HG02678 (cell line): Measurements from ENCODE around the gene LBHD1.
"Not testable (repeated sequence)": the region's sequence is repeated elsewhere in the genome, so short reads cannot be mapped to it uniquely, and the experiment has no call there.

Experiments
- ATAC-seq: cut with Tn5 transposase; IDR thresholded peaks from one replicate; pipeline ENCODE4 v1.9.1; 2021; ENCODE audit warnings: mild to moderate bottlenecking, moderate library complexity; ENCODE audit not compliant: unreplicated experiment

Gene LBHD1

DNA sequence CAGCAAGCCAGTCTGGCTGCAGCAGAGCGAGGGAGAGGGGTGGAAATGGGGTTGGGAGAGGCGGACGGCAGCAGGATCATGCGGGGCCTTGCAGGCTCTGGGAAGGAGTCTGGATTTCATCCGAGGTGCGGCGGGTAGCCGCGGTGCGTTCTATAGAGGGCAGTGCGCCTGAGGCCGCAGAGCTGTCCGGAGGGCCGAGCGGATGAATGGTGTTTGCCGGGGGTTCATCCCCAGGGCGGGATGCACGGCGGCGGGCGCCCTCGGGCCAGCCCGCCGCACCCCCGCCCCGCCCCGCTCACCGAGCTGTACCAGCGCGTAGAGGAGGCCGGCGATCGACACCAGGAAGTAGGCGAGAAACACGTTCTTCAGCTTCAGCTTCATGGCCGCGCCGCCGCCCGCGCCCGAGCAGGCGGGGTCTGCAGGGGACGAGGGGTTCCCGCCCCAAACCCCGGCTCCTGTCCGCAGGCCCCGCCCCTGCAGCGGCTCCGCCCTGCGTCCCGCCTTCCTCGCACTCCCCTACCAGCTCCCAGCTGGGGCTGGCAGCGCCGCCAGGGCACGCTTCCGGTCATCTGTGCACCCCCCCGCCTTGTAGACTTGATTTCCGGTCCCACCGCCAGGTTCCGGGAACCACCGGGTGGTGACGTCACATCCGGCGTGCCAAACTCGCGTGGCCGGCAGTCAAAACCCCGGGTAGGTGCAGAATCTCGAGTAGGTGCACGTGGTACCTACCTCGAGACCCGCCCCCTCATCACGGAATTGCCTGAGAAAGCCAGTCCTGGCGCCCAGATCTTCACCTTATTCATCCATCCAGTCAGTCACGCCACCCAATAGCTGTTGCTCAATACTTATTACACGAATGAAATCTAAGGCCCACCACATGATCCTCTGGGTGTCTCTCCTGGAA lies 50.2 kb downstream of the LBHD1 start, which contains the start of gene B3GAT3:
B3GAT3 (minus strand) TSS at position 420 of the 904 bp plus-strand sequence; CDS start at position 381, 39 bp downstream.
- ATAC-seq, result peak; percentile 96

GRCh38 chr11:62621027-62621566 lies 51.0 kb downstream of the LBHD1 start:
- ATAC-seq, result no peak

DNA sequence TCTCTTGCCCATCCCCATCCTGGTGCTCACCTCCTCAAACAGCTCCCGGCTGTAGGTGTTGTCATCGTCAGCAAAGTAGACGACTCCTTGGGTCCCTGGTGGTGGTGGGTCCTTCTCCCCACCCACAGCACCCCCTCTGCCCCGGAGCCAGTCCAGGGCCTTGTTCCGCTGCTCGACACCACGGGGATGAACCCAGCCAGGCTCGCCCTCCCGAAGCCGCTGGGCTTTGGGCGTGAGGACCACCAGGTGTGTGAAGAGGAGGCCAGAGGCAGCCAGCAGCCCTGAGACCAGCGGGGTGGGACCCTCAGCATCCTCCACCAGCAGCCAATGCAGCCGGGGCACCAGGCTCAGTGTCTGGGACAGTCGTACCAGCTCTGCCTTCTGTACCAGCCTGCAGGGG lies 55.1 kb downstream of the LBHD1 start:
- not testable (repeated sequence) for ATAC-seq

- no peak for ATAC-seq
These were observed 56.5 kb downstream of the LBHD1 start for GRCh38 chr11:62615521-62615920.

DNA sequence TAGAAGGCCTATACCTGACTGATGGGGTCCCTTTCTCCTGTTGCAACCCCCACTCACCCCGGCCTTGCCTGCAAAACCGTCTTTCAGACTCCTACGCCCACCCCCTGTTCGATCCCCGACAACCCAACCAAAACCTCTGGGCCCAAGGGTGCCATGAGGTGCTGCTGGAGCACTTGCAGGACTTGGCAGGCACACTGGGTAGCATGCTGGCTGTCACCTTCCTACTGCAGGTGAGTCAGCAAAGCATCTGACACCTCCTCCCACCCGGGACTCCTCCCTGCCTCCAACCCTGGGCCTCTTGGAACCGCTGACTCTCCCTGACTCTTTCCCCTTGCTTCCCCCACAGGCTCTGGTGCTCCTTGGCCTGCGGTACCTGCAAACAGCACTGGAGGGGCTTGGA lies 57.8 kb downstream of the LBHD1 start:
- ATAC-seq, result no peak

- no peak for ATAC-seq
These were observed 58.7 kb downstream of the LBHD1 start for GRCh38 chr11:62613291-62613778.
